Stimulated activated CD4-positive, alpha-beta T cell treated with anti-CD3 and anti-CD28 coated beads, Interleukin-15, amount 100 ng/mL, for 48 hours (primary cell): ENCODE data around the gene OR14J1.
"Not testable (repeated sequence)": the region's sequence is repeated elsewhere in the genome, so short reads cannot be mapped to it uniquely, and the experiment has no call there.

Experiments
- DNase-seq, 2 donors: peaks; one replicate each; pipeline ENCODE4 v3.0.0-alpha.2; 2020; ENCODE audit warnings: low read depth in 2 of 2

Gene OR14J1

GRCh38 chr6:29301316-29301715, at the start of gene OR14J1:
TSS of gene OR14J1 (plus strand) at chr6:29301701. CDS start at chr6:29306690, 4,989 bp downstream.
- DNase-seq = no peak

GRCh38 chr6:29251736-29252135, 49.8 kb upstream of the OR14J1 start:
- no peak for DNase-seq

- DNase-seq = no peak
These were observed 46.0 kb upstream of the OR14J1 start for GRCh38 chr6:29255530-29255929.

- no peak for DNase-seq
These were observed 41.8 kb upstream of the OR14J1 start for GRCh38 chr6:29259721-29260120.

- DNase-seq = no peak
These were observed 38.5 kb upstream of the OR14J1 start for GRCh38 chr6:29263001-29263400.

GRCh38 chr6:29294499-29294914, 7.0 kb upstream of the OR14J1 start:
- DNase-seq = no peak

- no peak for DNase-seq
These were observed 6.3 kb upstream of the OR14J1 start for GRCh38 chr6:29295181-29295585.

- DNase-seq = no peak
These were observed 5.9 kb upstream of the OR14J1 start for GRCh38 chr6:29295623-29296022.

- no peak for DNase-seq
These were observed 18.4 kb downstream of the OR14J1 start for GRCh38 chr6:29319931-29320330.

GRCh38 chr6:29323332-29323731, 21.8 kb downstream of the OR14J1 start:
- not testable (repeated sequence) for DNase-seq

- no peak for DNase-seq
These were observed 24.3 kb downstream of the OR14J1 start for GRCh38 chr6:29325777-29326176.

GRCh38 chr6:29332676-29333075, 31.2 kb downstream of the OR14J1 start:
- no peak for DNase-seq

GRCh38 chr6:29336269-29336668, 34.8 kb downstream of the OR14J1 start:
- DNase-seq = no peak

- DNase-seq = no peak
These were observed 43.9 kb downstream of the OR14J1 start for GRCh38 chr6:29345380-29345779.

GRCh38 chr6:29349348-29349747, 47.8 kb downstream of the OR14J1 start:
- DNase-seq = not testable (repeated sequence)

GRCh38 chr6:29354980-29355379, 53.5 kb downstream of the OR14J1 start:
- DNase-seq = no peak

GRCh38 chr6:29355603-29356002, 54.1 kb downstream of the OR14J1 start:
- no peak for DNase-seq
